ENCODE results near the gene COG2.
A peak's percentile ranks its signal among the peaks of the same experiment; 100 is the strongest.
"Not testable (repeated sequence)": the region's sequence is repeated elsewhere in the genome, so short reads cannot be mapped to it uniquely, and the experiment has no call there.

The COG2 gene, protein sequence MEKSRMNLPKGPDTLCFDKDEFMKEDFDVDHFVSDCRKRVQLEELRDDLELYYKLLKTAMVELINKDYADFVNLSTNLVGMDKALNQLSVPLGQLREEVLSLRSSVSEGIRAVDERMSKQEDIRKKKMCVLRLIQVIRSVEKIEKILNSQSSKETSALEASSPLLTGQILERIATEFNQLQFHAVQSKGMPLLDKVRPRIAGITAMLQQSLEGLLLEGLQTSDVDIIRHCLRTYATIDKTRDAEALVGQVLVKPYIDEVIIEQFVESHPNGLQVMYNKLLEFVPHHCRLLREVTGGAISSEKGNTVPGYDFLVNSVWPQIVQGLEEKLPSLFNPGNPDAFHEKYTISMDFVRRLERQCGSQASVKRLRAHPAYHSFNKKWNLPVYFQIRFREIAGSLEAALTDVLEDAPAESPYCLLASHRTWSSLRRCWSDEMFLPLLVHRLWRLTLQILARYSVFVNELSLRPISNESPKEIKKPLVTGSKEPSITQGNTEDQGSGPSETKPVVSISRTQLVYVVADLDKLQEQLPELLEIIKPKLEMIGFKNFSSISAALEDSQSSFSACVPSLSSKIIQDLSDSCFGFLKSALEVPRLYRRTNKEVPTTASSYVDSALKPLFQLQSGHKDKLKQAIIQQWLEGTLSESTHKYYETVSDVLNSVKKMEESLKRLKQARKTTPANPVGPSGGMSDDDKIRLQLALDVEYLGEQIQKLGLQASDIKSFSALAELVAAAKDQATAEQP

GRCh38 chr1:230642263-230642959 is at the start of gene COG2:
Gene COG2, plus strand, starts transcription at chr1:230642481. Its CDS starts 126 bp downstream, at chr1:230642607.
- DNase-seq (ENCODE audit: low spot score), result peak; percentile 93

GRCh38 chr1:230592848-230593414 is 49.4 kb upstream of the COG2 start:
- no peak for DNase-seq (ENCODE audit: low spot score)

DNA sequence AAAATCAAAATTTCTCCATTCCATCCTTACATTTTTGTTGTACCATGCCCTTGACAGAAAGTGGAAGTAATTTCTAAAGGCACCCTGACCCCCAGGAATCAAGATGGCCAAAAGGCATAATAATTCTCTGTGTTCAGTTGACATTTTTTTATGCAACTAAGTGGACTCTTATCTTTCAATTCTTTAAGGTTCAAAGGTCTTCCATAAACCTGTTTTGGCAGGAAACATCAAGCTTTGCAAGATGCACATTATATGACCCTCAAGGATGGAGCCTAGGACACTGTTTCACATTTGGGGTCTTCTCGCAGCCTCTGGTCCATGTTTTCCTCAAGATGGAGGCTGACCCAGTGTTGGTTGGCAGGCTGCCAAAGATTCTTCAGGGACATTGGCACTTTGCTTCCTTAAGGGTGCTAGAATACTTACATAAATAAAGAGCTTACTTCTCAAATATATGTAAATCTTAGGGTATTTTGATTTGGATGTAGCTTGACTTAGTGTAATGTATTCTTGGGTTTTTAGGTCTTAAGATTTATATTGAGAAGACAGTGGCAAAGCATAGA is 48.0 kb upstream of the COG2 start:
- DNase-seq (ENCODE audit: low spot score), result no peak

DNA sequence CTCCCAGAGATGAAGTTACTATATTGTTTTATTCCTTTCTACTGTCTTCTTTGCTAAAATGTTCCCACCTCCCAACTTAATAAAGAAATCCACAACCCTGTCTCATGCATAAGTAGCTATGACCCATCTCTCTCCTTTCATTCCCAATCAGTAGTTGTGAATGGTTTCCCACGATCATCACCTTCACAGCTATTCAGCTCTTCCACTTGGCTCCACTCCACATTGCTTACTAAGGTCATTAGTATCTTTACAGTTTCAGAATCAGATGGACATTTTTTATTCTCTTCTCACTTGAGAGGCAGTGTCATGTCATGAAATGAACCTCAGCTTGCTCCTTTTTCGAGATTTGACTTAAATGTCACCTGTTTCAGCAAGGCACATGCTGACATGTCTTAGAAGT is 47.1 kb upstream of the COG2 start:
- no peak for DNase-seq (ENCODE audit: low spot score)

GRCh38 chr1:230596306-230596705 is 46.0 kb upstream of the COG2 start:
- no peak for DNase-seq (ENCODE audit: low spot score)

DNA sequence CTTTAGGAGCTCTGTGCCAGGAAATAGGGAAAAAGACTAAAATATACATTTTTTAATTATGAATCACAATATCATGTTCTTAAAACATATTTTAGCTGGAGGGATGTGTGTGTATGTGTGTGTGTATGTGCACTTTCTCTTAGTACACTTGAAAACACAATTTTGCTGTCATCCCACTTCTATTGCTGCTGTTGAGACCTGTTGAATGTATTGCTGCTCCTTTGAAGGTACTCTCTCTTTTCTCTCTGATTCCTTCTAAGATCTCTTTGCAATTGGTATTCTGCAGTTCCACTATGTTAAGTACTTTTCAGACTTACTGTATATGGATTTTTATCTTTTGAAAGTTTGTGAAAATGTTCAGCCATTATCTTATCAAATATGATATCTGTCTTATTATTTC is 43.5 kb upstream of the COG2 start:
- no peak for DNase-seq (ENCODE audit: low spot score)

GRCh38 chr1:230599926-230600656 is 42.2 kb upstream of the COG2 start:
- no peak for DNase-seq (ENCODE audit: low spot score)

- DNase-seq (ENCODE audit: low spot score), result not testable (repeated sequence)
These were observed 41.5 kb upstream of the COG2 start for GRCh38 chr1:230600657-230601400.

DNA sequence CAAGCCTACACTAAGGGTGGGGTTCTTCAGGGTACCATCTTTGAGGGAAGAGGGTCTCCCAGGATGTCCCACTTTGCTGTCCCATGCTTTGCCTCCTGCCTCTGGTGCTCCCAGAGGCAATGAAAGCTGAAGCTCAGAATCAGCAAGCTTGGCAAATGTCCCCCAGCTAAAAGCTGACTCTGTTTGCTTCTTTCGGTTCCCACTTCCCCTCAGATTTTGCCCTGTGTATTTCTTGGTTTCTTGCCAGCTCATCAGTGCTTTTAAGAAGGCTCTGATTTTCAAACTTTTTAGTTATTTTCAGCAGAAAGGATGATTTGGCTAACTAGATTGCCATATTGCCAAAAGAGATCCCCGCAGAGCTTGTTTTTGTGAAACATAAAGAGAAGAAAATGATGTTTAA is 33.1 kb upstream of the COG2 start:
- no peak for DNase-seq (ENCODE audit: low spot score)

- no peak for DNase-seq (ENCODE audit: low spot score)
These were observed 31.7 kb upstream of the COG2 start for GRCh38 chr1:230610589-230610988.

GRCh38 chr1:230611128-230611877 is 31.0 kb upstream of the COG2 start:
- DNase-seq (ENCODE audit: low spot score), result no peak

- no peak for DNase-seq (ENCODE audit: low spot score)
These were observed 30.4 kb upstream of the COG2 start for GRCh38 chr1:230611878-230612235.

GRCh38 chr1:230612651-230613050 is 29.6 kb upstream of the COG2 start:
- no peak for DNase-seq (ENCODE audit: low spot score)

DNA sequence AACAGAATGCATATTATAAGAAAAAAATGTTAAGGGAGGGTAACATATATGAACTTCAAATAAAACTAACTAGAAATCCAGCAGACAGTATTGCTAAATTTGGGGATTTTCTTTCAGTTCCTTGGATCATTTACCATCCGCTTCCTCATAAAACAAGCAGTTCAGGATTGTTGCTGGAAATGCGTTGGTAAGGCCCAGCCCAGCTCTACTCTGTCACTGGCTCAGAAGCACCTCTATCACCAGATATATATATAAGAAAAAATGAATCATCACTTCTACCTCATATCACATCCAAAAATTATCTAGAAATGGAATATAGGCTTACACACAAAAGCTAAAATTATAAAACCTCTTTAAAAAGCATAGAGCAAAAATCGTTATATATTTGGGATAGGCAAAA is 28.2 kb upstream of the COG2 start:
- no peak for DNase-seq (ENCODE audit: low spot score)

GRCh38 chr1:230618537-230618936 is 23.7 kb upstream of the COG2 start:
- DNase-seq (ENCODE audit: low spot score), result no peak

DNA sequence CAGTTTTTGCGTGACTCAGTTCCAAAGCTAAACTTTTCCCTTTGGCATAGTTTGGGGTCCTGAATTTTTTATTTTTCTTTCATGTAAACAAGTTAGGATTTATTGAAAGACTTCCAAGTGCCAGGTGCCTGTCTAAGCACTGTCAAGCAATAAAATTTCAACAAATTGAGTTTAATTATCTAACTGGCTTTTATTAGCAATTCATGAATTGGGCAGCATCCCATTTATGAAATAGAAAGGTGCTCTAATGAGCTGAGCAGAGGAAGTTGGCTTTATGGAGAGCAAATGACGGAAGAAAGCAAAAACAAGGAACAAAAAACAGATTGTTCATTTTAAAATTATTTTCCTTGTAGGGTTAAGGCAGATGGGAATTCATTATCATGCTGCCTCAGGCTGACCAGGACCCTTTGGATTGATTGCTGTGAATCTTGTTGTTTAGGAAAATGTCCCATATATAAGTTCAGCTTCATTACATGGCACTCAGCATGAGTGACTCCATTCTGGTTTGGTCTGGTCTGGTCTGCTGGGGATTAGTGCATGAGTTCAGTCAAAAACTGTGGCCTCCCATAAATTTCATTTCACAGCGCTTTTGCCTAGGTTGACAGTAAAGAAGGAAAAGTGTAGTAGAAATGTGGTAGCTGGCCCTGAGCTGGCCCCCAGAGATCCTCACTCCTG is 21.5 kb upstream of the COG2 start:
- DNase-seq (ENCODE audit: low spot score), result no peak

DNA sequence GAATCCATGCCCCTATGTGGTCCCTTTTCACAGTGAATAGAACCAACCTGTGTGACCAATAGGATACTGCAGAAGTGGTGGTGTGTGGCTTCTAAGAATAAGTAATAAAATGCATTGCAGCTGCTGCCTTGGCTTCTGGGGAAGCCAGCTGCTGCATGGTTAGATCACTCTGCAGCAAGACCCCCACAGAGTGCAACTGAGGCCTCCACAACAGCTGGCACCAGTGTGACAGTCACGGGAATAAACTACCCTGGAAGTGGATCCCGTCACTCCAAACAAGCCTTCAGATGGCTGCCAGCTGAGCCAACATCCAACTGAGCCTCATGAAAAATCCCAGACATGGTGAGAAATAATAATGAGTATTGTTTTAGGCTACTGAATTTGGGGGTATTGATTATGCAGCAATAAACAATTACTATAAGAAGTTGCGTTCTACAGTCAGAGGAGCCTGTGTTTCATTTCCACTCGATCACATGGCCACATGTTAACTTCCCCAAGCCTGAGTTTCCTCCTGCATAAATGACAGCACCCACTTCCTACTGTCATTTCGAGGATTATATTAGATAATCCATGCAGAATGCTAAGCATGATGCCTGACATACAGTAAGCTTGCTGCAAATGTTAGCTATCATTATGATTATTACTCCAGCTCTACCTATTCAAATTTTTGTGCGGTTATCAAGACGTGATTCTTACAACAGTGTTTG is 20.8 kb upstream of the COG2 start:
- no peak for DNase-seq (ENCODE audit: low spot score)

GRCh38 chr1:230622151-230622550 is 20.1 kb upstream of the COG2 start:
- no peak for DNase-seq (ENCODE audit: low spot score)
